Neural progenitor cell (in vitro differentiated cells): ENCODE measurements around the gene MMP11.

Source experiments
- EZH2 ChIP-seq: fragments of 200-600 bp; sonication (generic); IDR thresholded peaks from 2 replicates; pipeline ENCODE4 v1.6.1; 2017; ENCODE audit warnings: antibody characterized with exemption, mild to moderate bottlenecking, moderate library complexity
- EZH2phosphoT487 ChIP-seq: fragments of 200-600 bp; sonication (generic); IDR thresholded peaks from 2 replicates; pipeline ENCODE4 v1.6.1; 2017; ENCODE audit warnings: antibody characterized with exemption
- TF ChIP-seq, protein P1 (sequence below): fragments of 200-600 bp; sonication (generic); IDR thresholded peaks from 2 replicates; pipeline ENCODE4 v1.5.1; 2017; ENCODE audit warnings: antibody characterized with exemption, mild to moderate bottlenecking

- TF ChIP-seq, protein P1, sequence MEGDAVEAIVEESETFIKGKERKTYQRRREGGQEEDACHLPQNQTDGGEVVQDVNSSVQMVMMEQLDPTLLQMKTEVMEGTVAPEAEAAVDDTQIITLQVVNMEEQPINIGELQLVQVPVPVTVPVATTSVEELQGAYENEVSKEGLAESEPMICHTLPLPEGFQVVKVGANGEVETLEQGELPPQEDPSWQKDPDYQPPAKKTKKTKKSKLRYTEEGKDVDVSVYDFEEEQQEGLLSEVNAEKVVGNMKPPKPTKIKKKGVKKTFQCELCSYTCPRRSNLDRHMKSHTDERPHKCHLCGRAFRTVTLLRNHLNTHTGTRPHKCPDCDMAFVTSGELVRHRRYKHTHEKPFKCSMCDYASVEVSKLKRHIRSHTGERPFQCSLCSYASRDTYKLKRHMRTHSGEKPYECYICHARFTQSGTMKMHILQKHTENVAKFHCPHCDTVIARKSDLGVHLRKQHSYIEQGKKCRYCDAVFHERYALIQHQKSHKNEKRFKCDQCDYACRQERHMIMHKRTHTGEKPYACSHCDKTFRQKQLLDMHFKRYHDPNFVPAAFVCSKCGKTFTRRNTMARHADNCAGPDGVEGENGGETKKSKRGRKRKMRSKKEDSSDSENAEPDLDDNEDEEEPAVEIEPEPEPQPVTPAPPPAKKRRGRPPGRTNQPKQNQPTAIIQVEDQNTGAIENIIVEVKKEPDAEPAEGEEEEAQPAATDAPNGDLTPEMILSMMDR, result no peak
- no peak for TF ChIP-seq EZH2
- no peak for TF ChIP-seq EZH2phosphoT487
Observed at GRCh38 chr22:23816156-23816976, 43.7 kb downstream of the MMP11 start.
